Measurements from ENCODE around the gene FAM89B. TPM values are rescaled to one million over a fixed set of nuclear protein-coding genes. Genes with fewer than 3 reads are reported as not detected.

Gene FAM89B
- total RNA-seq, 2 donors from 2014 or later, result 25.7 to 51.0 TPM

DNA sequence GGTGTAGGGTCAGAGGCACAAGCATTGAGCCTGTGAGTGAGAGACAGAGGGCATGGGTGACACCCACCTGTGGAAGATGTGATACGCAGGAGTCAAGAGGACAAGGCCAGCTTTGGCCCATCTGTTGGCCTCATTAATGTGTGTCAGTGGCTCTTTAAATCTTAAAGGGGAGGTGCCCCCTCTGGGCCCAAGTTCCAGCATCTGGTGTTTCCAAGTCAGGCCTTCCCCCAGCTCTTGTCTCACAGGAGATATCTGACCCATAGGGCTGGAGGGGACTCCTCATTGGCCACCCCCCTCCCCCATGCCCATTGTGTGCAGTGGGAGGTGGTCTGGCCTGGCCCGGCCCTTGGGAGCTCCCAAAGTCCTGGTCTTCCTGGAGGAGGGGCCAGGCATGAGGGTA lies 14.3 kb downstream of the FAM89B start:
- peaks cover 0 to 49% of the 10 kb centered on the region in 2 donors for H3K4me1 ChIP-seq
- no peak overlapping the region for H3K4me3 ChIP-seq
- H3K9me3 ChIP-seq, result no peaks in the 10 kb centered on the region
- H3K36me3 ChIP-seq, result peaks cover 33% of the 10 kb centered on the region
- peak overlapping the region; percentile 42 to 70 for H3K27ac ChIP-seq
- no peak for DNase-seq (ENCODE audit: low spot score)
- TF ChIP-seq, protein P1, sequence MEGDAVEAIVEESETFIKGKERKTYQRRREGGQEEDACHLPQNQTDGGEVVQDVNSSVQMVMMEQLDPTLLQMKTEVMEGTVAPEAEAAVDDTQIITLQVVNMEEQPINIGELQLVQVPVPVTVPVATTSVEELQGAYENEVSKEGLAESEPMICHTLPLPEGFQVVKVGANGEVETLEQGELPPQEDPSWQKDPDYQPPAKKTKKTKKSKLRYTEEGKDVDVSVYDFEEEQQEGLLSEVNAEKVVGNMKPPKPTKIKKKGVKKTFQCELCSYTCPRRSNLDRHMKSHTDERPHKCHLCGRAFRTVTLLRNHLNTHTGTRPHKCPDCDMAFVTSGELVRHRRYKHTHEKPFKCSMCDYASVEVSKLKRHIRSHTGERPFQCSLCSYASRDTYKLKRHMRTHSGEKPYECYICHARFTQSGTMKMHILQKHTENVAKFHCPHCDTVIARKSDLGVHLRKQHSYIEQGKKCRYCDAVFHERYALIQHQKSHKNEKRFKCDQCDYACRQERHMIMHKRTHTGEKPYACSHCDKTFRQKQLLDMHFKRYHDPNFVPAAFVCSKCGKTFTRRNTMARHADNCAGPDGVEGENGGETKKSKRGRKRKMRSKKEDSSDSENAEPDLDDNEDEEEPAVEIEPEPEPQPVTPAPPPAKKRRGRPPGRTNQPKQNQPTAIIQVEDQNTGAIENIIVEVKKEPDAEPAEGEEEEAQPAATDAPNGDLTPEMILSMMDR (IDR thresholded peaks at IDR 0.05), result no peak
- no peaks in the 10 kb centered on the region for H3K27me3 ChIP-seq

DNA sequence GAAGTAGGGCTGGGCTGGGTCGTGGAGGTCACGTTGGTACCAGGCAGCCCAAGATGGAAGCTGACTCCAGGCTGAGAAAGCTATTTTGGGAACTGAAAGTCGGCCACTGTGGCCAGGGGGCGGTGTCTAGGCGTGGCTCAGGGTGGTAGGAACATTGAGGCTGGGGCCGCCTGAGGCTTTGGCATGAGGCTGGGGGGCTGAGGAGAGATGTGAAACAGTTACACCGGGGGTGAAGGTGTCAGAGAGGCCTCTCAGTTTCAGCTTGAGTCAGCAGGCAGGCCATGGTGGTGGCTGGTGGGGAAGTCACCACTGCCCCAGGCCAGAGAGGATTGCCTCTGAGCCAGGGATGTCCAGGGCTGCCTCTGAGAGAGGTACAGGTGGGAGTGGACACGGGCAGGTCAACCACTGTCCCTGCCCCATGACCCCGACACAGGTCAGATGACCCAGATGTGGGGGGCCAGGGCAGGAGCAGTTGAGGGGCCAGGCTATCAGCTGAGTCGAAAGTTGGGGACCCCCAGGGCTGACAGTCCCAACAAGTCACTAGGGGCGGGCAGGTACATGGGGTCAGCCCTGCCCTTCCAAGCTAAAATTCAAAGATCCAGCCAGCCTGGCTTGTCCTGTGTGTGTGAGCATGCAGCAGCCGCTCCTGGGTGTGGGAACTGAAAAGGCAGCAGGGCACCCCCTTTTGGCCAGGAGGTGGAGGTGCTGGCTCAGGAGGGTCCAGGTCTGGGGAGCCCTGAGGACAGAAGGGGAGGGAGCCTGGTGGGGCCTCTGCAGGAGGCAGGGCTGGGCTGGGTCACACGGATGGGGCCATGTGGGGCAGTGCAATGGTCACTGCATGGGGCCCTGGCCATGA lies 16.1 kb downstream of the FAM89B start:
- H3K4me3 ChIP-seq, result no peak overlapping the region
- DNase-seq (ENCODE audit: low spot score), result no peak
- H3K4me1 ChIP-seq, result peaks cover 0 to 63% of the 10 kb centered on the region in 2 donors
- TF ChIP-seq, protein P1 (IDR thresholded peaks at IDR 0.05), result peak; percentile 31 to 59
- no peaks in the 10 kb centered on the region for H3K9me3 ChIP-seq
- peak overlapping the region; percentile 70 for H3K27ac ChIP-seq
- peaks cover 34% of the 10 kb centered on the region for H3K36me3 ChIP-seq
- H3K27me3 ChIP-seq, result no peaks in the 10 kb centered on the region

DNA sequence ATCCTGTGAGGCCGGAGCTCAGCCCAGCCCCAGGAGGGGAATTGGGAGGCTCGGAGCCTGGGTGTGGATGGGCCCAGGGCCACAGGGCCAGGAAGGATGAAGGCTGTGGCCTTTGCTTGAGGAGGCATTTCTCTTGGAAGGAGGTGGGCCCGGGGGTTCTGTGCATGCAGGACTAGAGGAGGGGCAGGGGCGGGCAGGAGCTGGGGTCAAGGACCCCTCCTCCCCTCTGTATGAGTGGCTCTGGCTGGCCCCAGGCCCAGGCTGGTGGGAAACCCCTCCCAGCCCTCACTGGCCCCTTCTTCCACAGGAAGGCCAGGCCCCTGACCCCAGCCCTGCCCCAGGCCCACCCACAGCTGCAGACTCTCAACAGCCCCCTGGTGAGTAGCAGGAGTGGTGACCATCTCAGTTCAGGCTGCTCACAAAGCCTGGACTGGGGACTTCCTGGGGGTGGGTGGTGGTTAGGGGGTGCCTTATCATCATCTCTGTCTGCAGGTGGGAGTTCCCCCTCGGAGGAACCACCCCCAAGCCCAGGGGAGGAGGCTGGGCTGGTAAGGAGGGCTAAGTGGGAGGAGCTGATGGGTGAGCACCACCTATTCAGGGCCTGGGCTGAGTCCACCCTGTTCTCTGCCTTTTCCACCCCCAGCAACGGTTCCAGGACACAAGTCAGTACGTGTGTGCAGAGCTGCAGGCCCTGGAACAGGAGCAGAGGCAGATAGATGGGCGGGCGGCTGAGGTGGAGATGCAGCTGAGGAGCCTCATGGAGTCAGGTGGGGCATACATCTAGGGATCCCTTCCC lies 17.3 kb downstream of the FAM89B start:
- H3K27me3 ChIP-seq, result no peaks in the 10 kb centered on the region
- peaks cover 0 to 70% of the 10 kb centered on the region in 2 donors for H3K4me1 ChIP-seq
- TF ChIP-seq, protein P1 (IDR thresholded peaks at IDR 0.05), result no peak
- peaks cover 28% of the 10 kb centered on the region for H3K36me3 ChIP-seq
- DNase-seq (ENCODE audit: low spot score), result no peak
- H3K4me3 ChIP-seq, result no peak overlapping the region
- H3K27ac ChIP-seq, result no peak overlapping the region
- no peaks in the 10 kb centered on the region for H3K9me3 ChIP-seq

DNA sequence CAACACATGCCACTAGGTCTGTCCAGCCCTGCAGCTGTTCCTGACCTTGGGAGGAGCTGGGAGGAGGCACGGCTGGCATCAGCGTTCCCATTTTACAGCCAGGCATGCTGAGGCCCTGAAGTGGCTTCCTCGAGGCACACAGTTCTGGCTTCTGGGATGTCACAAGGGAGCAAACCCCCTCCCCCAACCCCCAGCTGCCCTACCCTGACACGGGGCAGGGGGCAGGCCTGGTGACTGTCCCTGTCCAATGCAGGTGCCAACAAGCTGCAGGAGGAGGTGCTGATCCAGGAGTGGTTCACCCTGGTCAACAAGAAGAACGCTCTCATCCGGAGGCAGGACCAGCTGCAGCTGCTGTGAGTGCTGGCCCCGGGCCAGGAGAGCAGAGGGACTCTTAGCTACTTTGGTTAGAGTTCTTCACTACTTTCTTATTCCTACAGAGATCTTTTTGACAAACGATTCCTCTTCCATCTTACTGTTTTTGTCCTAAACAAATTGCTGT lies 18.0 kb downstream of the FAM89B start:
- H3K4me1 ChIP-seq, result peaks cover 0 to 70% of the 10 kb centered on the region in 2 donors
- H3K36me3 ChIP-seq, result peaks cover 28% of the 10 kb centered on the region
- H3K9me3 ChIP-seq, result no peaks in the 10 kb centered on the region
- H3K27me3 ChIP-seq, result no peaks in the 10 kb centered on the region
- TF ChIP-seq, protein P1 (IDR thresholded peaks at IDR 0.05), result no peak
- no peak for DNase-seq (ENCODE audit: low spot score)
- no peak overlapping the region for H3K4me3 ChIP-seq
- no peak overlapping the region for H3K27ac ChIP-seq

DNA sequence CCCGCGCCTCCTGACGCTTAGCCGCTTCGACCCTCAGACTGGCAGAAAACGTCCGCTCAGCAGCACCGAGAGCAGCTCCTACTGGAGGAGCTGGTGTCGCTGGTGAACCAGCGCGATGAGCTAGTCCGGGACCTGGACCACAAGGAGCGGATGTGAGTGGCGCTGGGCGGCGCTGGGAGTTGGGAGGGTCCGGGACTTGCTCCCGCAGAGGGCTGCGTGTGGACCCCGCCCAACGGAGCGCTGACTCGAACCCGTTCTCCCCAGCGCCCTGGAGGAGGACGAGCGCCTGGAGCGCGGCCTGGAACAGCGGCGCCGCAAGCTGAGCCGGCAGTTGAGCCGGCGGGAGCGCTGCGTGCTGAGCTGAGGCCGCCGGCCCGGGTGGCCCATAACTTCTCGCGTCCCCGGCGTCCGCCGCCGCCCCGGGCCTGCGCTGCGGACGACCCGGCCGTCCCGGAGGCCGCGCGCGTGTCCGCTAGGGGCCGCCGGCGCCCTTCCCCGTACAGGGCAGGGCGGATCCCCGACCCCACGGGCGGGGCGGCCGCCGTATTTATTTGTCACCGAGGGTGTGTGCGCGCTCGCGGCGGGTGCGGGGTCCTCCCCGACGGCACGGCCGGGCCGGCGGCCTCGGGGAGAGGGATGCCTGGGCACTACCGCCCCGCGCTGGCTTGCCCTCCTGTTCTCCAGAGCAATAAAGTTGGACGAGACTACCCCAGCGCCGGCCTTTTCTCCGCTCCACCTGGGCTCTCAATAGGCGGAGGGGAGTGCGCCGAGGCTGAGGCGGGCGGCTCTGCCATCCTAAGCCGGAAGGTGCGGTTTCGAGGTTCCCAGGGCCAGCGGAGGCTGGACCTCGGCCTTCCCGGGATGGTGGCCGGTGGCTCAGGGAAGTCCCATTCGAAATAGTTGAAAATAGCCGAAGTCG lies 19.9 kb downstream of the FAM89B start:
- peak overlapping the region; percentile 63 to 74 for H3K27ac ChIP-seq
- peak overlapping the region; percentile 18 to 42 for H3K4me3 ChIP-seq
- H3K27me3 ChIP-seq, result no peaks in the 10 kb centered on the region
- TF ChIP-seq, protein P1 (IDR thresholded peaks at IDR 0.05), result peak in 1 of 2 donors; percentile 43
- no peaks in the 10 kb centered on the region for H3K9me3 ChIP-seq
- peaks cover 0 to 51% of the 10 kb centered on the region in 2 donors for H3K4me1 ChIP-seq
- H3K36me3 ChIP-seq, result peaks cover 28% of the 10 kb centered on the region
- no peak for DNase-seq (ENCODE audit: low spot score)
